ENCODE measurements around the gene MEGF10. TPM values are rescaled to one million over a fixed set of nuclear protein-coding genes. Genes with fewer than 3 reads are reported as not detected.

The MEGF10 gene
- total and polyA plus RNA-seq, 9 donors = 26.4 to 46.9 (median 39.3) TPM

GRCh38 chr5:127428276-127428675 lies 137.7 kb downstream of the MEGF10 start:
- Histone ChIP-seq H3K27ac (ENCODE audit: low read length) (no peak overlapping the region), H3K4me1 (ENCODE audit: control insufficient read depth, insufficient read depth, low read length) (peaks cover 20% of the 10 kb centered on the region), H3K27me3 (ENCODE audit: control insufficient read depth, insufficient read depth, low read length) (no peaks in the 10 kb centered on the region), H3K4me3 (ENCODE audit: low read length) (no peak overlapping the region), H3K36me3 (ENCODE audit: control insufficient read depth, insufficient read depth, low read length) (peaks cover 15% of the 10 kb centered on the region), H3K9me3 (replicated peaks; ENCODE audit: control insufficient read depth, low read depth, low read length) (no peaks in the 10 kb centered on the region)
- WGBS (ENCODE audit: insufficient coverage) = no CpG with 5 or more reads among the region's 2 CpGs
- DNase-seq = no peak

- WGBS (ENCODE audit: insufficient coverage) = 70% methylated on average over 4 of the region's 5 CpGs
These were observed 138.2 kb downstream of the MEGF10 start for GRCh38 chr5:127428748-127429147.

GRCh38 chr5:127429928-127430327 lies 139.3 kb downstream of the MEGF10 start:
- Histone ChIP-seq H3K9me3 (replicated peaks; ENCODE audit: control insufficient read depth, low read depth, low read length) (no peaks in the 10 kb centered on the region), H3K27ac (ENCODE audit: low read length) (no peak overlapping the region), H3K4me1 (ENCODE audit: control insufficient read depth, insufficient read depth, low read length) (peaks cover 18% of the 10 kb centered on the region), H3K27me3 (ENCODE audit: control insufficient read depth, insufficient read depth, low read length) (no peaks in the 10 kb centered on the region), H3K36me3 (ENCODE audit: control insufficient read depth, insufficient read depth, low read length) (peaks cover 15% of the 10 kb centered on the region), H3K4me3 (ENCODE audit: low read length) (no peak overlapping the region)
- DNase-seq = no peak

More at GRCh38 chr5:127428748-127429147, 138.2 kb downstream of the MEGF10 start:
- DNase-seq = peak; percentile 20
- H3K4me1 ChIP-seq (ENCODE audit: control insufficient read depth, insufficient read depth, low read length) = peaks cover 20% of the 10 kb centered on the region
- peaks cover 15% of the 10 kb centered on the region for H3K36me3 ChIP-seq (ENCODE audit: control insufficient read depth, insufficient read depth, low read length)
- H3K27me3 ChIP-seq (ENCODE audit: control insufficient read depth, insufficient read depth, low read length) = no peaks in the 10 kb centered on the region
- no peaks in the 10 kb centered on the region for H3K9me3 ChIP-seq (replicated peaks; ENCODE audit: control insufficient read depth, low read depth, low read length)
- no peak overlapping the region for H3K27ac ChIP-seq (ENCODE audit: low read length)
- H3K4me3 ChIP-seq (ENCODE audit: low read length) = no peak overlapping the region

GRCh38 chr5:127430627-127431026 lies 140.0 kb downstream of the MEGF10 start:
- Histone ChIP-seq H3K4me3 (ENCODE audit: low read length) (no peak overlapping the region), H3K27me3 (ENCODE audit: control insufficient read depth, insufficient read depth, low read length) (no peaks in the 10 kb centered on the region), H3K9me3 (replicated peaks; ENCODE audit: control insufficient read depth, low read depth, low read length) (no peaks in the 10 kb centered on the region), H3K36me3 (ENCODE audit: control insufficient read depth, insufficient read depth, low read length) (peaks cover 15% of the 10 kb centered on the region), H3K4me1 (ENCODE audit: control insufficient read depth, insufficient read depth, low read length) (peaks cover 13% of the 10 kb centered on the region), H3K27ac (ENCODE audit: low read length) (no peak overlapping the region)
- no peak for DNase-seq

- H3K4me3 ChIP-seq (ENCODE audit: low read length) = no peak overlapping the region
- no peaks in the 10 kb centered on the region for H3K9me3 ChIP-seq (replicated peaks; ENCODE audit: control insufficient read depth, low read depth, low read length)
- no peak for DNase-seq
- no peak overlapping the region for H3K27ac ChIP-seq (ENCODE audit: low read length)
- H3K27me3 ChIP-seq (ENCODE audit: control insufficient read depth, insufficient read depth, low read length) = no peaks in the 10 kb centered on the region
- H3K36me3 ChIP-seq (ENCODE audit: control insufficient read depth, insufficient read depth, low read length) = peaks cover 10% of the 10 kb centered on the region
- H3K4me1 ChIP-seq (ENCODE audit: control insufficient read depth, insufficient read depth, low read length) = peaks cover 4% of the 10 kb centered on the region
- no CpG with 5 or more reads among the region's 7 CpGs for WGBS (ENCODE audit: insufficient coverage)
These were observed 141.5 kb downstream of the MEGF10 start for GRCh38 chr5:127431977-127432585.

GRCh38 chr5:127433526-127433925 lies 142.9 kb downstream of the MEGF10 start:
- no peak overlapping the region for H3K4me3 ChIP-seq (ENCODE audit: low read length)
- H3K27ac ChIP-seq (ENCODE audit: low read length) = no peak overlapping the region
- H3K4me1 ChIP-seq (ENCODE audit: control insufficient read depth, insufficient read depth, low read length) = peaks cover 2% of the 10 kb centered on the region
- no peaks in the 10 kb centered on the region for H3K27me3 ChIP-seq (ENCODE audit: control insufficient read depth, insufficient read depth, low read length)
- no CpG with 5 or more reads among the region's 2 CpGs for WGBS (ENCODE audit: insufficient coverage)
- DNase-seq = no peak
- H3K36me3 ChIP-seq (ENCODE audit: control insufficient read depth, insufficient read depth, low read length) = peaks cover 11% of the 10 kb centered on the region
- no peaks in the 10 kb centered on the region for H3K9me3 ChIP-seq (replicated peaks; ENCODE audit: control insufficient read depth, low read depth, low read length)

GRCh38 chr5:127434588-127434987 lies 144.0 kb downstream of the MEGF10 start:
- H3K9me3 ChIP-seq (replicated peaks; ENCODE audit: control insufficient read depth, low read depth, low read length) = no peaks in the 10 kb centered on the region
- WGBS (ENCODE audit: insufficient coverage) = 92% methylated on average over 12 of the region's 12 CpGs

GRCh38 chr5:127435821-127436220 lies 145.2 kb downstream of the MEGF10 start:
- Histone ChIP-seq H3K27ac (ENCODE audit: low read length) (no peak overlapping the region), H3K4me3 (ENCODE audit: low read length) (no peak overlapping the region), H3K4me1 (ENCODE audit: control insufficient read depth, insufficient read depth, low read length) (peaks cover 2% of the 10 kb centered on the region), H3K9me3 (replicated peaks; ENCODE audit: control insufficient read depth, low read depth, low read length) (no peaks in the 10 kb centered on the region), H3K27me3 (ENCODE audit: control insufficient read depth, insufficient read depth, low read length) (no peaks in the 10 kb centered on the region), H3K36me3 (ENCODE audit: control insufficient read depth, insufficient read depth, low read length) (peaks cover 7% of the 10 kb centered on the region)
- no CpG with 5 or more reads among the region's 2 CpGs for WGBS (ENCODE audit: insufficient coverage)
- DNase-seq = no peak

More at GRCh38 chr5:127434588-127434987, 144.0 kb downstream of the MEGF10 start:
- peaks cover 2% of the 10 kb centered on the region for H3K4me1 ChIP-seq (ENCODE audit: control insufficient read depth, insufficient read depth, low read length)
- H3K4me3 ChIP-seq (ENCODE audit: low read length) = no peak overlapping the region
- DNase-seq = no peak
- no peak overlapping the region for H3K27ac ChIP-seq (ENCODE audit: low read length)
- no peaks in the 10 kb centered on the region for H3K27me3 ChIP-seq (ENCODE audit: control insufficient read depth, insufficient read depth, low read length)
- H3K36me3 ChIP-seq (ENCODE audit: control insufficient read depth, insufficient read depth, low read length) = peaks cover 9% of the 10 kb centered on the region

GRCh38 chr5:127439644-127440043 lies 149.0 kb downstream of the MEGF10 start:
- Histone ChIP-seq H3K27ac (ENCODE audit: low read length) (no peak overlapping the region), H3K9me3 (replicated peaks; ENCODE audit: control insufficient read depth, low read depth, low read length) (no peaks in the 10 kb centered on the region), H3K4me1 (ENCODE audit: control insufficient read depth, insufficient read depth, low read length) (peaks cover 2% of the 10 kb centered on the region), H3K27me3 (ENCODE audit: control insufficient read depth, insufficient read depth, low read length) (no peaks in the 10 kb centered on the region), H3K36me3 (ENCODE audit: control insufficient read depth, insufficient read depth, low read length) (peaks cover 6% of the 10 kb centered on the region), H3K4me3 (ENCODE audit: low read length) (no peak overlapping the region)
- DNase-seq = peak; percentile 29
- 56% methylated on average over 4 of the region's 4 CpGs for WGBS (ENCODE audit: insufficient coverage)

- no CpG with 5 or more reads among the region's 7 CpGs for WGBS (ENCODE audit: insufficient coverage)
- DNase-seq = no peak
- H3K36me3 ChIP-seq (ENCODE audit: control insufficient read depth, insufficient read depth, low read length) = peaks cover 10% of the 10 kb centered on the region
These were observed 150.2 kb downstream of the MEGF10 start for GRCh38 chr5:127440831-127441230.

More at GRCh38 chr5:127440831-127441230, 150.2 kb downstream of the MEGF10 start:
- Histone ChIP-seq H3K27ac (ENCODE audit: low read length) (no peak overlapping the region), H3K27me3 (ENCODE audit: control insufficient read depth, insufficient read depth, low read length) (no peaks in the 10 kb centered on the region), H3K4me1 (ENCODE audit: control insufficient read depth, insufficient read depth, low read length) (peaks cover 2% of the 10 kb centered on the region), H3K9me3 (replicated peaks; ENCODE audit: control insufficient read depth, low read depth, low read length) (no peaks in the 10 kb centered on the region), H3K4me3 (ENCODE audit: low read length) (no peak overlapping the region)

Measured in muscle of leg (tissue), 11 donors.